PC-3 (cell line): ENCODE data around the gene ALKAL2.
"Not testable (repeated sequence)": the region's sequence is repeated elsewhere in the genome, so short reads cannot be mapped to it uniquely, and the experiment has no call there.

Experiments used
- EZH2phosphoT487 ChIP-seq: fragments of 300-600 bp; sonication (generic); IDR thresholded peaks from 2 replicates; pipeline ENCODE4 v1.6.1; 2018; ENCODE audit warnings: mild to moderate bottlenecking, antibody characterized with exemption, low read length, borderline replicate concordance
- TF ChIP-seq, protein P1 (sequence below): fragments of 300-600 bp; sonication (generic); conservative IDR thresholded peaks from 2 replicates; pipeline ENCODE4 v1.5.1; 2017; ENCODE audit warnings: antibody characterized with exemption, low read depth, mild to moderate bottlenecking, low read length

DNA sequence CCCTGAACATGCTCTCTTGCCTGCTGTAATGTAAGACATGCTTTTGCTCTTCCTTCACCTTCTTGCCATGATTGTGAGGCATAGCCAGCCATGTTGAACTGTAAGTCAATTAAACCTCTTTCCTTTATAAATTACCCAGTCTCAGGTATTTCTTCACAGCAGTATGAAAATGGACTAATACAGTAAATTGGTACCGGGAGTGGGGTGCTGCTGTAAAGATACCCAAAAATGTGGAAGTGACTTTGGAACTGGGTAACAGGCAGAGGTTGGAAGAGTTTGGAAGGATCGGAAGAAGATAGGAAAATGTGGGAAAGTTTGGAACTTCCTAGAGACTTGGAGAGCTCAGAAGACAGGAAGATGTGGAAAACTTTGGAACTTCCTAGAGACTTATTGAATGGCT lies 49.1 kb upstream of the ALKAL2 start:
- TF ChIP-seq EZH2phosphoT487, result not testable (repeated sequence)
- TF ChIP-seq, protein P1, sequence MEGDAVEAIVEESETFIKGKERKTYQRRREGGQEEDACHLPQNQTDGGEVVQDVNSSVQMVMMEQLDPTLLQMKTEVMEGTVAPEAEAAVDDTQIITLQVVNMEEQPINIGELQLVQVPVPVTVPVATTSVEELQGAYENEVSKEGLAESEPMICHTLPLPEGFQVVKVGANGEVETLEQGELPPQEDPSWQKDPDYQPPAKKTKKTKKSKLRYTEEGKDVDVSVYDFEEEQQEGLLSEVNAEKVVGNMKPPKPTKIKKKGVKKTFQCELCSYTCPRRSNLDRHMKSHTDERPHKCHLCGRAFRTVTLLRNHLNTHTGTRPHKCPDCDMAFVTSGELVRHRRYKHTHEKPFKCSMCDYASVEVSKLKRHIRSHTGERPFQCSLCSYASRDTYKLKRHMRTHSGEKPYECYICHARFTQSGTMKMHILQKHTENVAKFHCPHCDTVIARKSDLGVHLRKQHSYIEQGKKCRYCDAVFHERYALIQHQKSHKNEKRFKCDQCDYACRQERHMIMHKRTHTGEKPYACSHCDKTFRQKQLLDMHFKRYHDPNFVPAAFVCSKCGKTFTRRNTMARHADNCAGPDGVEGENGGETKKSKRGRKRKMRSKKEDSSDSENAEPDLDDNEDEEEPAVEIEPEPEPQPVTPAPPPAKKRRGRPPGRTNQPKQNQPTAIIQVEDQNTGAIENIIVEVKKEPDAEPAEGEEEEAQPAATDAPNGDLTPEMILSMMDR, result not testable (repeated sequence)
